OCI-LY7 (cell line): ENCODE measurements around the gene RGS17. TPM values are rescaled to one million over a fixed set of nuclear protein-coding genes. Genes with fewer than 3 reads are reported as not detected.

Experiments used
- BruUV-seq: library from RNA; stranded (reverse); fragments of 400-500 nt; replicated peaks from 2 replicates; lab custom pipeline; 2021; lab: Mats Ljungman, UMichigan
- CTCF ChIA-PET: fragments of 300-600 bp; sonication (Branson Sonifier 250); formaldehyde crosslinking; loops from one replicate; lab custom pipeline; 2022; ENCODE audit warnings: antibody characterized with exemption; ENCODE audit not compliant: unreplicated experiment; lab: Charles Lee
- POLR2A ChIA-PET: fragments of 300-600 bp; sonication (Branson Sonifier 250); formaldehyde crosslinking; loops from one replicate; lab custom pipeline; 2022; ENCODE audit warnings: antibody characterized with exemption; lab: Charles Lee
- DNase-seq: peaks from one replicate; pipeline ENCODE4 v3.0.0-alpha.2; 2015; ENCODE audit warnings: low spot score
- H2AFZ ChIP-seq: fragments of 200-600 bp; sonication (generic), shearing (Covaris generic); 2 replicates; pipeline ENCODE4 v1.6.1; 2014; ENCODE audit warnings: mild to moderate bottlenecking, antibody characterized with exemption, low read length, moderate library complexity
- H3K27ac ChIP-seq: fragments of 200-600 bp; sonication (generic); 2 replicates; pipeline ENCODE4 v1.5.1; 2014; ENCODE audit warnings: mixed run types, low read depth, mild to moderate bottlenecking, moderate library complexity, low read length, inconsistent platforms; ENCODE audit not compliant: poor library complexity, severe bottlenecking
- H3K36me3 ChIP-seq: fragments of 200-600 bp; sonication (generic); 2 replicates; pipeline ENCODE4 v1.6.1; 2014; ENCODE audit warnings: mild to moderate bottlenecking, antibody characterized with exemption, low read length, moderate library complexity, mixed read lengths; ENCODE audit not compliant: insufficient read depth
- H3K4me1 ChIP-seq: fragments of 200-600 bp; sonication (generic); 2 replicates; pipeline ENCODE4 v1.5.1; 2014; ENCODE audit warnings: mild to moderate bottlenecking, low read length; ENCODE audit not compliant: insufficient read depth, poor library complexity, severe bottlenecking
- H3K4me2 ChIP-seq: fragments of 200-600 bp; sonication (generic); 2 replicates; pipeline ENCODE4 v1.6.1; 2014; ENCODE audit warnings: mild to moderate bottlenecking, low read length
- H3K4me3 ChIP-seq: fragments of 200-600 bp; sonication (generic); 2 replicates; pipeline ENCODE4 v1.5.1; 2014; ENCODE audit warnings: mild to moderate bottlenecking, low read depth, low read length; ENCODE audit not compliant: poor library complexity, severe bottlenecking
- H3K79me2 ChIP-seq: fragments of 200-600 bp; sonication (generic); 2 replicates; pipeline ENCODE4 v1.6.1; 2016; ENCODE audit warnings: low read depth, mild to moderate bottlenecking, low read length, moderate library complexity, mixed read lengths; ENCODE audit not compliant: insufficient read depth
- H3K9me2 ChIP-seq: fragments of 200-600 bp; sonication (generic); 2 replicates; pipeline ENCODE4 v1.6.1; 2016; ENCODE audit warnings: mild to moderate bottlenecking, low read length, mixed read lengths; ENCODE audit not compliant: insufficient read depth
- H3K9me3 ChIP-seq: fragments of 200-600 bp; sonication (generic); 2 replicates; pipeline ENCODE4 v1.6.1; 2014; ENCODE audit warnings: mild to moderate bottlenecking, mixed run types, low read length, mixed read lengths
- H4K20me1 ChIP-seq: fragments of 200-600 bp; sonication (generic); 2 replicates; pipeline ENCODE4 v1.6.1; 2014; ENCODE audit warnings: mild to moderate bottlenecking, antibody characterized with exemption, low read length, moderate library complexity, mixed read lengths; ENCODE audit not compliant: insufficient read depth
- EZH2phosphoT487 ChIP-seq: fragments of 200-600 bp; sonication (generic); IDR thresholded peaks from 2 replicates; pipeline ENCODE4 v1.6.1; 2018; ENCODE audit warnings: low read depth, borderline replicate concordance, mild to moderate bottlenecking, mixed run types, antibody characterized with exemption, low read length, moderate library complexity, mixed read lengths
- intact Hi-C: fragments of 100-400 bp; cut with micrococcal nuclease; formaldehyde crosslinking; loops from one replicate; pipeline ENCODE4 v1.10.0; 2022; ENCODE audit not compliant: unreplicated experiment
- total RNA-seq, 2 experiments: library from RNA; depleted of rRNA in 1 of 2; stranded (reverse); fragments of >200 nt in 1 of 2; shearing (Covaris generic) in 1 of 2; gene quantifications; 2 replicates each; pipeline ENCODE4 v1.2.3, GENCODE V29; 2014 to 2022
- TF ChIP-seq, protein P1 (sequence below): fragments of 200-600 bp; sonication (generic); conservative IDR thresholded peaks from 2 replicates; pipeline ENCODE4 v1.5.1; 2014; ENCODE audit warnings: mild to moderate bottlenecking, antibody characterized with exemption, low read length, moderate library complexity, mixed read lengths

The RGS17 gene
- total RNA-seq, 2 experiments from 2014 or later = not detected

DNA sequence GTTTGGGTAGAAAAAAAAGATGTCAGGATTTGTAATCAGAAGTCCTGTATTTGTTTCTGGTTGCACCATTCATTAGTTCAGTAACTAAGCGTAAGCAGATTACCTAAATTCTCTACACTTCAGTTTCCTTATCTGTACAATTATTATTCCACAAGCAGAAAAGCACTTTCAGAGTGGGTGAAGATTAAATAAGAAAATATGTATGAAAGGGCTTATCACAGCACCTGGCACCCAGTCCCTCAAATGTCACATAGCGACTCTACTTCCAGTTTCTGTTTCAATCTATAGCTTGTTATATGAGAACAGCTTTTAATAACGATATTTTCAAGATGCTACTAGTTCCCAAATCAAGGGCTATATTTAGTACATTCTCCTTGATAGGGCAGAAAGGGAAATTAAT, 31.4 kb downstream of the RGS17 start:
- H3K79me2 ChIP-seq = no peaks in the 10 kb centered on the region
- no peak for DNase-seq
- TF ChIP-seq EZH2phosphoT487 = no peak
- TF ChIP-seq, protein P1, sequence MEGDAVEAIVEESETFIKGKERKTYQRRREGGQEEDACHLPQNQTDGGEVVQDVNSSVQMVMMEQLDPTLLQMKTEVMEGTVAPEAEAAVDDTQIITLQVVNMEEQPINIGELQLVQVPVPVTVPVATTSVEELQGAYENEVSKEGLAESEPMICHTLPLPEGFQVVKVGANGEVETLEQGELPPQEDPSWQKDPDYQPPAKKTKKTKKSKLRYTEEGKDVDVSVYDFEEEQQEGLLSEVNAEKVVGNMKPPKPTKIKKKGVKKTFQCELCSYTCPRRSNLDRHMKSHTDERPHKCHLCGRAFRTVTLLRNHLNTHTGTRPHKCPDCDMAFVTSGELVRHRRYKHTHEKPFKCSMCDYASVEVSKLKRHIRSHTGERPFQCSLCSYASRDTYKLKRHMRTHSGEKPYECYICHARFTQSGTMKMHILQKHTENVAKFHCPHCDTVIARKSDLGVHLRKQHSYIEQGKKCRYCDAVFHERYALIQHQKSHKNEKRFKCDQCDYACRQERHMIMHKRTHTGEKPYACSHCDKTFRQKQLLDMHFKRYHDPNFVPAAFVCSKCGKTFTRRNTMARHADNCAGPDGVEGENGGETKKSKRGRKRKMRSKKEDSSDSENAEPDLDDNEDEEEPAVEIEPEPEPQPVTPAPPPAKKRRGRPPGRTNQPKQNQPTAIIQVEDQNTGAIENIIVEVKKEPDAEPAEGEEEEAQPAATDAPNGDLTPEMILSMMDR = no peak
- no TSS peak for BruUV-seq
- no peak overlapping the region for H3K27ac ChIP-seq
- no peaks in the 10 kb centered on the region for H3K9me2 ChIP-seq
- CTCF ChIA-PET = no interaction called here
- no peaks in the 10 kb centered on the region for H4K20me1 ChIP-seq
- no peaks in the 10 kb centered on the region for H3K36me3 ChIP-seq
- H3K9me3 ChIP-seq = no peaks in the 10 kb centered on the region
- H3K4me3 ChIP-seq = no peak overlapping the region
- H3K4me1 ChIP-seq = no peaks in the 10 kb centered on the region
- POLR2A ChIA-PET = interaction anchor here (0.7 kb wide), 1 partner anchor 126 kb away, joined by 3 read pairs; no protein-coding TSS in a partner anchor
- H3K4me2 ChIP-seq = no peak overlapping the region
- H2AFZ ChIP-seq = no peak overlapping the region
- intact Hi-C loops = no loop called here

DNA sequence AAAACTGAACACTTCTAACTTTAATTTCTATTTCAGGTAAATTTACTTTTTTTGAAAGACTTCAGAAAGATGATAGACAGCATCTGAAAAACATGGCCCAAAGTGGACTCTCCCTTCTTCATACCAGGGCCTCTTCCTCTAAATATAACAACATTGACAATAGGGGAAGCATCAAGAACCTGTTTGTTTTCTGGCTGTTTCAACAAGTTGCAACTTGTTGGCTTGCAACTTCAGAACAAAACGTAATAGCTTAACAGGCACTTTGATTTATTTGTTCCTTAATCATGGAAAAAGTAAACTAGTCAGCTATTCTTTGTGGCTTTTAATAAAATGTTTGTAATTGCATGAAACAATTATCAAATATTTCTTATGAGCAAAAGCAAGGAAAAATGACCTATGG, 34.3 kb downstream of the RGS17 start:
- Histone ChIP-seq H3K4me3 (no peak overlapping the region), H3K9me3 (no peaks in the 10 kb centered on the region), H2AFZ (no peak overlapping the region), H3K4me2 (no peak overlapping the region), H4K20me1 (no peaks in the 10 kb centered on the region), H3K9me2 (no peaks in the 10 kb centered on the region), H3K79me2 (no peaks in the 10 kb centered on the region), H3K4me1 (no peaks in the 10 kb centered on the region), H3K36me3 (no peaks in the 10 kb centered on the region), H3K27ac (no peak overlapping the region)
- BruUV-seq = no TSS peak
- DNase-seq = no peak
- no peak for TF ChIP-seq EZH2phosphoT487
- TF ChIP-seq, protein P1 = no peak
- intact Hi-C loops = no loop called here
- ChIA-PET CTCF (no interaction called here), POLR2A (interaction anchor here (0.7 kb wide), 2 partner anchors 11 to 599 kb away, joined by 5 read pairs; no protein-coding TSS in a partner anchor)

DNA sequence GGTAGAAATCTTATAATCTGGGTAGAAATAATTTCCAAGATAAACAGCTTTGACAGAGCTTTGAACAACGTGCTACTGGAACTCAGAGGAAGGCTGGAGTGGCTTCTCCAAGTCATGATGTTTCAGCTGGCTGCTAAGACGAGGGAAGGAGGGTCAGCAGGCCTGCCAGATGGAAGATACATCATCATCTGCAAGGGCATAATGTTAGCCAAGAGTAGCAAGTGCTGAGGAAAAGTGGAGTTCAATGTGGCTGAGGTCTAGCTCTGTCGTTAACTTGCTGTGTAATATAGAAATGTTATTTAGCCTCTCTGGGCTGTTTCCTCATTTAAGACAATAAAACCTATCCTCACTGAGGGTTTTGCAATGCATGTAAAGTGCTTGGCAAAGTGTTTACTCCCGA, 35.1 kb downstream of the RGS17 start:
- BruUV-seq = no TSS peak
- CTCF ChIA-PET = no interaction called here

More for the DNA sequence above, 35.1 kb downstream of the RGS17 start:
- Histone ChIP-seq H3K9me3 (no peaks in the 10 kb centered on the region), H3K9me2 (no peaks in the 10 kb centered on the region), H3K4me2 (no peak overlapping the region), H3K4me1 (no peaks in the 10 kb centered on the region), H2AFZ (no peak overlapping the region), H3K36me3 (no peaks in the 10 kb centered on the region), H3K79me2 (no peaks in the 10 kb centered on the region), H3K27ac (no peak overlapping the region), H3K4me3 (no peak overlapping the region), H4K20me1 (no peaks in the 10 kb centered on the region)
- TF ChIP-seq EZH2phosphoT487 = no peak
- TF ChIP-seq, protein P1 = no peak
- intact Hi-C loops = no loop called here
- no peak for DNase-seq
- POLR2A ChIA-PET = interaction anchor here (0.8 kb wide), 1 partner anchor 12 kb away, joined by 3 read pairs; no protein-coding TSS in a partner anchor
